ENCODE measurements around the gene EHD1. TPM values are rescaled to one million over a fixed set of nuclear protein-coding genes. Genes with fewer than 3 reads are reported as not detected.

EHD1 gene
- total RNA-seq, 2 donors from 2014 or later, result 18.7 to 45.2 TPM

DNA sequence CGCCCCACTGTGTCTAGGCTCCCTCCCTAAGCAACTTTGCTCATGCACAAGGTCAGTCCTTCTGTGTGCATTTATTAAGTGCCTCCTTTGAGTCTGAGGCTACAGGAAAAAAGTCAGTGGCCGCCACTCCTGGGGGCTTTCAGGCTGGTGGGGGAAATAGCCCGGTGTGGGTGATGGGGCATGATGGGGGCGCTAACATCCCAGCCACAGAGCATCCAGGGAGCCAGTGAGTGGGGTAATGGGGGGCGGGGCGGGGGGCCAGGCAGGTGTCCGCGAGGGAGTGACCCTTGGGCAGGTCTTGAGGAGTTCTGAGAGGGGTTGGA lies 9.9 kb upstream of the EHD1 start:
- no peak overlapping the region for H3K4me3 ChIP-seq
- DNase-seq (no peak), ATAC-seq (no peak)
- H3K36me3 ChIP-seq (replicated peaks in 1 of 2; ENCODE audit: insufficient read depth in 1 of 2, low read depth in 2 of 2), result no peaks in the 10 kb centered on the region
- peak overlapping the region; percentile 11 to 64 (median 58) for H3K27ac ChIP-seq
- 48 to 53% methylated on average over 8 of the region's 8 CpGs for WGBS, 2 donors
- intact Hi-C loops (cut with DNase I), result no loop called here
- H3K9me3 ChIP-seq, result no peaks in the 10 kb centered on the region
- TF ChIP-seq POLR2A (IDR thresholded peaks at IDR 0.05), result no peak
- TF ChIP-seq, protein P1, sequence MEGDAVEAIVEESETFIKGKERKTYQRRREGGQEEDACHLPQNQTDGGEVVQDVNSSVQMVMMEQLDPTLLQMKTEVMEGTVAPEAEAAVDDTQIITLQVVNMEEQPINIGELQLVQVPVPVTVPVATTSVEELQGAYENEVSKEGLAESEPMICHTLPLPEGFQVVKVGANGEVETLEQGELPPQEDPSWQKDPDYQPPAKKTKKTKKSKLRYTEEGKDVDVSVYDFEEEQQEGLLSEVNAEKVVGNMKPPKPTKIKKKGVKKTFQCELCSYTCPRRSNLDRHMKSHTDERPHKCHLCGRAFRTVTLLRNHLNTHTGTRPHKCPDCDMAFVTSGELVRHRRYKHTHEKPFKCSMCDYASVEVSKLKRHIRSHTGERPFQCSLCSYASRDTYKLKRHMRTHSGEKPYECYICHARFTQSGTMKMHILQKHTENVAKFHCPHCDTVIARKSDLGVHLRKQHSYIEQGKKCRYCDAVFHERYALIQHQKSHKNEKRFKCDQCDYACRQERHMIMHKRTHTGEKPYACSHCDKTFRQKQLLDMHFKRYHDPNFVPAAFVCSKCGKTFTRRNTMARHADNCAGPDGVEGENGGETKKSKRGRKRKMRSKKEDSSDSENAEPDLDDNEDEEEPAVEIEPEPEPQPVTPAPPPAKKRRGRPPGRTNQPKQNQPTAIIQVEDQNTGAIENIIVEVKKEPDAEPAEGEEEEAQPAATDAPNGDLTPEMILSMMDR (IDR thresholded peaks at IDR 0.05), result no peak
- peaks cover 59% of the 10 kb centered on the region for H3K4me1 ChIP-seq
- no peaks in the 10 kb centered on the region for H3K27me3 ChIP-seq

DNA sequence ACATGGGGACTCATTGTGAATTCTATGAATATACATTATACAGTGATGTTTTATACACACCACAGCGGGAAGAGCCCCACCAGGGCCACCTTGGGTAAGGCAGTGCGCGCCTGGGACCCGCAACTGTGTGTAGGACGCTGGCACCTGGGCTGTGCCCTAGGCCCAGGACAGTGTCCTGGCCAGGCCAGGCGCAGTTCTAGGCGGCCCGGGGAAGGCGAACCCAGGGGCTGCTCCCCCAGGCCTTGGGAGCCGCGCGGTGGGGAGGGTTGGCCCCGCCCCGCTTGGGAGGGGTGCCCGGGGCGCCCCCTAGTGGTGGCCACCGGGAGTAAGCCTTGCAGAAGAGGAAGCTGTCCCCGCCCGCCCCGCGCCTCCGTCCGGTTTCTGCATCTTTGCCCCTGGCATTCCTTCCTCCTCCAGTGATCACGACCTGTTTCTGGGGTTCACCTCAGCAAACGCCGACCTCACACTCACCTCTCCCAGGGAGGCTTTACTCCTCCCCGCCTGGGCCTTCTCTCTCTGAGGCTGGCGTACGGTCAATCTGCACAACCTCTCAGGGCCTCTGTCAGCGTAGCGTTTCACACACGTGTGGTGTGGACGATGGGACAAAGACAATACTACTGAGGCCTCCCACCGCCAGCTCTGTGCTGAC lies 9.5 kb upstream of the EHD1 start:
- H3K9me3 ChIP-seq, result no peaks in the 10 kb centered on the region
- H3K4me3 ChIP-seq, result no peak overlapping the region
- peak in 2 of 3 donors; percentile 13 to 23 for TF ChIP-seq POLR2A (IDR thresholded peaks at IDR 0.05)
- TF ChIP-seq, protein P1 (IDR thresholded peaks at IDR 0.05), result peak; percentile 88 to 98 (median 93)
- DNase-seq, result peak; percentile 76 to 85 (median 82)
- peak; percentile 85 for ATAC-seq
- no peaks in the 10 kb centered on the region for H3K27me3 ChIP-seq
- peak overlapping the region; percentile 11 to 64 (median 58) for H3K27ac ChIP-seq
- intact Hi-C loops (cut with DNase I), result no loop called here
- peaks cover 54% of the 10 kb centered on the region for H3K4me1 ChIP-seq
- H3K36me3 ChIP-seq (replicated peaks in 1 of 2; ENCODE audit: insufficient read depth in 1 of 2, low read depth in 2 of 2), result no peaks in the 10 kb centered on the region
- 7 to 11% methylated on average over 14 to 34 of the region's 34 CpGs for WGBS, 2 donors

DNA sequence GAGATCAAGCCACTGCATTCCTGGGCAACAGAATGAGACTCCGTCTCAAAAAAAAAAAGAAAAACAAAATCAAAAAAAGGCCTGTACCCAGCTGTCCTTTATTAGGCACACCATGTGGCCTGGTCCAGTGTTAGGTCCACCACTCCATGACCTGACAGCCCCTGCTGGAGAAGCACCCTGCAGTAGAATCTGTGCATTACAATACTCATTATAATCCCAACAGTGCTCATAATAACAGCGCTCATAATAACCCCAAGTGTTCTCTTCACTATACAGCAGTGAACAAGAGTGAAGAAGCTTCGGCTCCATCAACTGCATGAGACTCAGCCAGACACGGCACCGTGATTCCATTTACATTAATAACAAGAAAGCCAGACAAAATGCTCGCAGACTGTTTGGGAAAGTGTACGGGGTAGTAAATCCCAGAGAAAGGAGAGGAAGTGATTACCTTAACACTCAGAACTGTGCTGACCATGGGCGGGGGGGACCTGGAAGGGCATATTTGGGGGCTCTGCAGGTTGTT lies 8.9 kb upstream of the EHD1 start:
- H3K27me3 ChIP-seq, result no peaks in the 10 kb centered on the region
- 74 to 78% methylated on average over 8 of the region's 8 CpGs for WGBS, 2 donors
- H3K9me3 ChIP-seq, result no peaks in the 10 kb centered on the region
- no peak for TF ChIP-seq POLR2A (IDR thresholded peaks at IDR 0.05)
- TF ChIP-seq, protein P1 (IDR thresholded peaks at IDR 0.05), result no peak
- H3K4me1 ChIP-seq, result peaks cover 48% of the 10 kb centered on the region
- no peak for ATAC-seq
- intact Hi-C loops (cut with DNase I), result no loop called here
- DNase-seq, result no peak
- H3K36me3 ChIP-seq (replicated peaks in 1 of 2; ENCODE audit: insufficient read depth in 1 of 2, low read depth in 2 of 2), result no peaks in the 10 kb centered on the region
- peak overlapping the region in 3 of 4 donors; percentile 53 to 64 (median 62) for H3K27ac ChIP-seq
- H3K4me3 ChIP-seq, result no peak overlapping the region

DNA sequence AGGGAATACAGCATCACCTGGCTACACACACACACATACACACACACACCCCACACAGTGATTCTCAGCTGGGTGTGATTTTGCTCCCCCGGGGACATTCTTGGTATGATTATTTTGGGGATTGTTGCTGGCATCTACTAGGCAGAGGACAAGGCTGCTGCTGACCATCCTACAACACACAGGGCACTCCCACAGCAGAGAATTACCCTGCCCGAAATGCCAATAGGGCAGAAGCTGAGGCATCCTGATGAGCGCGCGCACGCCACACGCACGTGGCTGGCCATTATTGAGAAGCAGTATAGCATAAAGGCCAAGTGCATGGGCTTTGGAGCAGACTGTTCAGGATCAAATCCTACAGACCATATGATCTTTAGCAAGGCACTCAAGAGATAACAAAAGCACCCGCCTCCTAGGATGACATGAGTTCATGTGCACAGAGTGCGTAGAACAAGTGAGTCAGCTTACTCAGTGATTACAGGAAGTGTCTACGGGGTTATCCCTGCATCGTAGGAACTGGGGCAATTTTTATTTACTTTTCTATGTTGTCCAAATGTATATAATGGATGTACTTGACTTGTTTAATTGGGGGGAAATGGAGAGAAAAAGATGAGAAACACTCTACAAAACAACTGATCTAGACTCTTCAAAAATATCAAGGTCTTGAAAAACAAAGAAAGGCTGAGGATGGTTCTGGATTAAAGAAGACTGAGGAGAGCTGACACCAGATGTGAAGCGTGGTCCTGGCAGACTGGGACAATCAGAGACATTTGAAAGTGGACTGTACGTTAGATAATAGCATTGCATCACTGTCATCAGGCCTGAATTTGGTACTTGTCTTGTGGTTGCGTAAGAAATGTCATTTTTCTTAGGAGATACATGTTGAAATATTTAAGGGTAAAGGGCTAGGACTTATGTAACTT lies 7.2 kb upstream of the EHD1 start:
- ATAC-seq (no peak), DNase-seq (no peak)
- 61 to 75% methylated on average over 8 to 15 of the region's 15 CpGs for WGBS, 2 donors
- TF ChIP-seq, protein P1 (IDR thresholded peaks at IDR 0.05), result no peak
- Histone ChIP-seq H3K36me3 (replicated peaks in 1 of 2; ENCODE audit: insufficient read depth in 1 of 2, low read depth in 2 of 2) (no peaks in the 10 kb centered on the region), H3K4me1 (peaks cover 31% of the 10 kb centered on the region), H3K4me3 (no peak overlapping the region), H3K9me3 (no peaks in the 10 kb centered on the region), H3K27ac (no peak overlapping the region), H3K27me3 (no peaks in the 10 kb centered on the region)
- intact Hi-C loops (cut with DNase I), result no loop called here

Data from body of pancreas (tissue), 4 donors.